DOHH2 (cell line): Measurements from ENCODE around the gene ARPC3.

Experiments
- H3F3A ChIP-seq: fragments of 200-600 bp; sonication (generic), shearing (Covaris generic); 2 replicates; pipeline ENCODE4 v1.6.0; 2016; ENCODE audit warnings: antibody characterized with exemption, mild to moderate bottlenecking; ENCODE audit not compliant: control insufficient read depth, insufficient read depth
- H3K27ac ChIP-seq: fragments of 200-600 bp; sonication (generic); 2 replicates; pipeline ENCODE4 v1.5.1; 2014; ENCODE audit warnings: low read depth, mild to moderate bottlenecking, low read length, moderate library complexity
- H3K27me3 ChIP-seq: fragments of 200-600 bp; sonication (generic); 2 replicates; pipeline ENCODE4 v1.6.1; 2014; ENCODE audit warnings: mild to moderate bottlenecking, low read length, mixed read lengths; ENCODE audit not compliant: control insufficient read depth
- H3K36me3 ChIP-seq: fragments of 200-600 bp; sonication (generic); 2 replicates; pipeline ENCODE4 v1.6.1; 2014; ENCODE audit warnings: mild to moderate bottlenecking, low read length, moderate library complexity, mixed read lengths; ENCODE audit not compliant: control insufficient read depth
- H3K4me1 ChIP-seq: fragments of 200-600 bp; sonication (generic); 2 replicates; pipeline ENCODE4 v1.6.1; 2014; ENCODE audit warnings: mild to moderate bottlenecking, low read length, mixed read lengths; ENCODE audit not compliant: control insufficient read depth
- H3K4me2 ChIP-seq: fragments of 200-600 bp; sonication (generic); 2 replicates; pipeline ENCODE4 v1.6.0; 2014; ENCODE audit warnings: mild to moderate bottlenecking, low read length, moderate library complexity
- H3K4me3 ChIP-seq: fragments of 200-600 bp; sonication (generic); 2 replicates; pipeline ENCODE4 v1.5.1; 2014; ENCODE audit warnings: mild to moderate bottlenecking, low read length, mixed read lengths
- H3K79me2 ChIP-seq: fragments of 200-600 bp; sonication (generic); 2 replicates; pipeline ENCODE4 v1.6.1; 2014; ENCODE audit warnings: mild to moderate bottlenecking, low read length, mixed read lengths; ENCODE audit not compliant: control insufficient read depth
- H3K9me2 ChIP-seq: fragments of 200-600 bp; sonication (generic); replicated peaks from 2 replicates; pipeline ENCODE4 v1.6.1; 2014; ENCODE audit warnings: mild to moderate bottlenecking, low read length, mixed read lengths; ENCODE audit not compliant: control insufficient read depth
- H3K9me3 ChIP-seq: fragments of 200-600 bp; sonication (generic); 2 replicates; pipeline ENCODE4 v1.6.1; 2014; ENCODE audit warnings: antibody characterized with exemption, low read length, mixed read lengths; ENCODE audit not compliant: control insufficient read depth, insufficient read depth
- H4K20me1 ChIP-seq: fragments of 200-600 bp; sonication (generic); 2 replicates; pipeline ENCODE4 v1.6.0; 2014; ENCODE audit warnings: low read depth, mild to moderate bottlenecking, antibody characterized with exemption, low read length, moderate library complexity; ENCODE audit not compliant: control insufficient read depth, insufficient read depth
- CTCF ChIP-seq: fragments of 200-600 bp; sonication (generic); IDR thresholded peaks from one replicate; pipeline ENCODE4 v1.5.1; 2014; ENCODE audit warnings: antibody characterized with exemption, mild to moderate bottlenecking, low read depth, low read length; ENCODE audit not compliant: poor library complexity, severe bottlenecking
- EZH2phosphoT487 ChIP-seq: fragments of 200-600 bp; sonication (generic); IDR thresholded peaks from 2 replicates; pipeline ENCODE4 v1.6.1; 2017; ENCODE audit warnings: borderline replicate concordance, mild to moderate bottlenecking, antibody characterized with exemption, low read length, moderate library complexity, mixed read lengths

The ARPC3 gene

DNA sequence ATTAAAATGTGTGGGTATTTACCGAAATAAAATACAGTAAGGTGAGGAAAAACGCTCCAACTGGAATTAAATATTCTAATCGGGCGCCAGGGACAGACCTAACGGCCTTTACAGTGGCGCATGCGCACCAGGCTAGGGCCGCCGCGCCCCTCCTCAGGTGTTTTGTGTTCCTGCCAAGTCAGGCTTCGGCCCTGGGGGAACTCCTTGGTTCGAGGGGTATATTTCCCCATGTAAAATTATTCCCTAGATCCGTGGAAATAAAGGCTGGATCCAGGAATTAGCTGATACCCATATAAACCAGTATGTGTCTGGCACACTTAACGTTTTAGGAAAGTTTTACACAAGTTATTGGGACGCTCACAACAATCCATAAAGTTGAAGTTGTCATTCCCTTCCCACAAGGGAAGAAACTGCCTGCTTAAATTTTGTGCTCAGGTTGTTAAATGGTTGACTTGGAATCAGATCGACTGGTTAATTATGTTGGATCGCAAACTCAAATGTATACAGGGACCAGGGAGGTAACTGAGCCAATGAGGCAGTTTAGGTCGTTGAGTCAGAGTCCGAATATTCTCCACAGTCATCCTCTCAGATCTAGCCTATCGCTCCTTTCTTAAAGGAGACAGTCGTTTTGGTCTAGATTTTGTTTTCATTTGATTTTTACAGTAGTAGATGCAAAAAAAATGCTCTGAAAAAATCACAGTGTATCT is 46.0 kb downstream of the ARPC3 start:
- TF ChIP-seq CTCF (no peak), EZH2phosphoT487 (no peak)
- Histone ChIP-seq H3K4me3 (peak overlapping the region; percentile 92), H4K20me1 (no peaks in the 10 kb centered on the region), H3K27me3 (no peaks in the 10 kb centered on the region), H3K9me3 (no peaks in the 10 kb centered on the region), H3K27ac (peak overlapping the region; percentile 78), H3K4me2 (peak overlapping the region; percentile 67), H3K4me1 (peaks cover 30% of the 10 kb centered on the region), H3F3A (no peaks in the 10 kb centered on the region), H3K79me2 (peaks cover 47% of the 10 kb centered on the region), H3K9me2 (no peaks in the 10 kb centered on the region), H3K36me3 (peaks cover 35% of the 10 kb centered on the region)

- peaks cover 43% of the 10 kb centered on the region for H3K36me3 ChIP-seq
- no peaks in the 10 kb centered on the region for H3K9me2 ChIP-seq
- peak within 1 kb of the TSS; percentile 92 for H3K4me3 ChIP-seq
- no peaks in the 10 kb centered on the region for H3K9me3 ChIP-seq
- H3K4me2 ChIP-seq: peak within 1 kb of the TSS; percentile 67
- H3K79me2 ChIP-seq: peaks cover 55% of the 10 kb centered on the region
- H3K27ac ChIP-seq: peak within 1 kb of the TSS; percentile 78
- H4K20me1 ChIP-seq: no peaks in the 10 kb centered on the region
- H3K4me1 ChIP-seq: peaks cover 30% of the 10 kb centered on the region
- no peak for TF ChIP-seq CTCF
- TF ChIP-seq EZH2phosphoT487: no peak
- no peaks in the 10 kb centered on the region for H3K27me3 ChIP-seq
- no peaks in the 10 kb centered on the region for H3F3A ChIP-seq
Observed at GRCh38 chr12:110403146-110403975, 46.8 kb downstream of the ARPC3 start, which contains the start of gene ANAPC7. TSS of gene ANAPC7 (minus strand) at chr12:110403708. CDS start at chr12:110403627, 81 bp downstream.
